Prostate gland (tissue), 2 donors: ENCODE data around the gene TMPRSS15. TPM values are rescaled to one million over a fixed set of nuclear protein-coding genes. Genes with fewer than 3 reads are reported as not detected.

Source experiments
- DNase-seq: peaks from one replicate; pipeline ENCODE4 v3.0.0-alpha.2; 2019; ENCODE audit warnings: low spot score
- H3K27ac ChIP-seq, 2 donors: fragments of 200-600 bp; sonication (generic); 2 replicates each; pipeline ENCODE4 v1.5.1; 2017 to 2019
- H3K27me3 ChIP-seq: fragments of 200-600 bp; sonication (generic); replicated peaks from 2 replicates; pipeline ENCODE4 v1.5.1; 2019; ENCODE audit not compliant: insufficient read depth
- H3K36me3 ChIP-seq, 2 donors: fragments of 200-600 bp; sonication (generic); 1 replicate in 1 of 2; 2 replicates in 1 of 2; pipeline versions ENCODE4 v1.5.1 to v1.8.1; 2017 to 2019
- H3K4me1 ChIP-seq: fragments of 200-600 bp; sonication (generic); replicated peaks from 2 replicates; pipeline ENCODE4 v1.5.1; 2019
- H3K4me3 ChIP-seq, 2 donors: fragments of 200-600 bp; sonication (generic); 2 replicates each; pipeline ENCODE4 v1.5.1; 2017 to 2019
- H3K9me3 ChIP-seq: fragments of 200-600 bp; sonication (generic); 2 replicates; pipeline ENCODE4 v1.5.1; 2017
- POLR2A ChIP-seq: fragments of 450-650 bp; IDR thresholded peaks from one replicate; pipeline ENCODE4 v1.6.1; 2016; ENCODE audit warnings: antibody characterized with exemption, mild to moderate bottlenecking
- POLR2AphosphoS5 ChIP-seq: sonication (generic); formaldehyde crosslinking; IDR thresholded peaks from one replicate; pipeline ENCODE4 v1.6.1; 2017; ENCODE audit warnings: antibody characterized with exemption
- WGBS: methylation state at CpG from one replicate; pipeline ENCODE4 v1.1.5; 2018; 5-methylcytosine and 5-hydroxymethylcytosine counted together
- intact Hi-C: fragments of 100-400 bp; cut with DNase I; formaldehyde crosslinking; loops from one replicate; pipeline ENCODE4 v1.14.2; 2022
- total RNA-seq, 2 donors: library from RNA; depleted of rRNA; stranded (reverse); fragments of >200 nt; gene quantifications; one replicate each; pipeline ENCODE4 v1.1.0, GENCODE V29; 2016
- TF ChIP-seq, protein P1 (sequence below), 4 experiments: fragments of 200-600 bp in 2 of 4; fragments of 450-650 bp in 2 of 4; sonication (generic) in 2 of 4; IDR thresholded peaks; 1 replicate in 3 of 4; 2 replicates in 1 of 4; pipeline ENCODE4 v1.5.1; 2016 to 2019; ENCODE audit warnings: antibody characterized with exemption in 4 of 4, mild to moderate bottlenecking in 2 of 4, moderate library complexity in 2 of 4

TMPRSS15 gene
- total RNA-seq, 2 donors from 2014 or later = 0.34 TPM; not detected in 1

DNA sequence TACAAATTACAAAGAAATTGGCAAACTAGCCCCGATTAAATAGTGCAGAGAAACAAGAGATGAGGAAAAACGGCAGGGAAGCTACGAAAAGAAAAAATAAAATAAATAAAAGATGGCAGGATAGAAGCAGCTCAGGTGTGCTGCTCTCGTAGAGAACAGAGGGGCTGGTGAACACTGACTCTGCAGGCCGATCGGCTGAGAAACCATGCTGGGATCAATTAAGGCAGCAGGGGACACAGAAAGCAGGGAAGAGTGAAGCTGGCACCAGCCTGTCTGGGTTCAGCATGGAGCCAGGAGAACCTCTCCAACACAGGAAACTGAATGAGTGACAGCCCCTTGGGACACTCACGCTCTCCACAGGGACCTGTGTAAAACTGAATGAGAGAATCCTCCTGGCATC, 39.5 kb upstream of the TMPRSS15 start:
- no peaks in the 10 kb centered on the region for H3K9me3 ChIP-seq
- intact Hi-C loops = no loop called here
- H3K27ac ChIP-seq = no peak overlapping the region
- 65% methylated on average over 7 of the region's 7 CpGs for WGBS
- no peak for DNase-seq
- H3K4me1 ChIP-seq = no peaks in the 10 kb centered on the region
- H3K4me3 ChIP-seq = no peak overlapping the region
- no peaks in the 10 kb centered on the region for H3K36me3 ChIP-seq
- TF ChIP-seq, protein P1, sequence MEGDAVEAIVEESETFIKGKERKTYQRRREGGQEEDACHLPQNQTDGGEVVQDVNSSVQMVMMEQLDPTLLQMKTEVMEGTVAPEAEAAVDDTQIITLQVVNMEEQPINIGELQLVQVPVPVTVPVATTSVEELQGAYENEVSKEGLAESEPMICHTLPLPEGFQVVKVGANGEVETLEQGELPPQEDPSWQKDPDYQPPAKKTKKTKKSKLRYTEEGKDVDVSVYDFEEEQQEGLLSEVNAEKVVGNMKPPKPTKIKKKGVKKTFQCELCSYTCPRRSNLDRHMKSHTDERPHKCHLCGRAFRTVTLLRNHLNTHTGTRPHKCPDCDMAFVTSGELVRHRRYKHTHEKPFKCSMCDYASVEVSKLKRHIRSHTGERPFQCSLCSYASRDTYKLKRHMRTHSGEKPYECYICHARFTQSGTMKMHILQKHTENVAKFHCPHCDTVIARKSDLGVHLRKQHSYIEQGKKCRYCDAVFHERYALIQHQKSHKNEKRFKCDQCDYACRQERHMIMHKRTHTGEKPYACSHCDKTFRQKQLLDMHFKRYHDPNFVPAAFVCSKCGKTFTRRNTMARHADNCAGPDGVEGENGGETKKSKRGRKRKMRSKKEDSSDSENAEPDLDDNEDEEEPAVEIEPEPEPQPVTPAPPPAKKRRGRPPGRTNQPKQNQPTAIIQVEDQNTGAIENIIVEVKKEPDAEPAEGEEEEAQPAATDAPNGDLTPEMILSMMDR (IDR thresholded peaks at IDR 0.05) = no peak
- TF ChIP-seq POLR2A (no peak), POLR2AphosphoS5 (no peak)
- no peaks in the 10 kb centered on the region for H3K27me3 ChIP-seq

DNA sequence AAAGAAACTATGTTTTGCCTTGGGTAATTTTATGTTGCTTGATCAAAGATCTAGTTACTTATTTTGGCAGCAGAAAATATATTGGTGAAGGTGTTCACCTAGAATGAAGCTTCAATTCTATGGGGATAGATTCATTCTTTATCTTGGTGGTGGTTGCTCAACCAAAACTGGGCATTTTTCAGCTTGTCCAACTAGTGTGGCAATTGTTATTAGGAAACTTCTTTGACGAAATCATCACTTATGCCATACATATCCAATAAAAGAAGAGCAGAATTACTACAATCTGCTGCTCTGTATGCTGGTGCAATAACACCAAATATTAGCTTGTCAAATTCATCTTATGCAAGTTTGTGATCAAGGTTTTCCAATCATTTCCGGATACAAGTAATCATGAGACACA, 26.8 kb upstream of the TMPRSS15 start:
- H3K4me3 ChIP-seq = no peak overlapping the region
- TF ChIP-seq, protein P1 (IDR thresholded peaks at IDR 0.05) = no peak
- no peak for TF ChIP-seq POLR2A
- TF ChIP-seq POLR2AphosphoS5 = no peak
- H3K36me3 ChIP-seq = no peaks in the 10 kb centered on the region
- H3K9me3 ChIP-seq = no peaks in the 10 kb centered on the region
- intact Hi-C loops = no loop called here
- H3K4me1 ChIP-seq = no peaks in the 10 kb centered on the region
- DNase-seq = no peak
- H3K27ac ChIP-seq = no peak overlapping the region
- WGBS = 81% methylated on average over 2 of the region's 2 CpGs
- no peaks in the 10 kb centered on the region for H3K27me3 ChIP-seq

DNA sequence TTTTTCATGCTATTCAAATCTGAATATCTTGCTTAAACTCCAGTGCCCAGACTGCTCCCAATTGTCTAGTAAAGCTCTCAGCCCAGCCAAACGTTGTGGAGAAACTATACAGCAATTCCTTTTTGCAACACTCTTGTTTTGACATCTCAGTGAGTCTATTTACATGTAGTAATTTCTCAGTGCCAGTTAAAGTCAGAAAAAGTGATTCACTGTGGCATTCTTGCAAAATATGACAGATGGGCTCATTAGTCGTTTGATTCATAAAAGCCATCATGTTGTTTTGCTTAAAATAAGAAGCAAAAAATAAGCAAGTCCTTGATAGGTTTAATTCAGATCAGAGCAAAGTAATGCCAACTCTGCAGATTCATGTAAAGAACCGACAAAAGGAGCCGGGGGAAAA, 20.7 kb upstream of the TMPRSS15 start:
- Histone ChIP-seq H3K27ac (no peak overlapping the region), H3K36me3 (no peaks in the 10 kb centered on the region), H3K4me3 (no peak overlapping the region), H3K9me3 (no peaks in the 10 kb centered on the region), H3K27me3 (no peaks in the 10 kb centered on the region), H3K4me1 (no peaks in the 10 kb centered on the region)
- no peak for DNase-seq
- WGBS = 28% methylated on average over 4 of the region's 4 CpGs
- intact Hi-C loops = no loop called here
- TF ChIP-seq POLR2AphosphoS5 (no peak), POLR2A (no peak)
- TF ChIP-seq, protein P1 (IDR thresholded peaks at IDR 0.05) = no peak

GRCh38 chr21:18417141-18417790, 13.7 kb upstream of the TMPRSS15 start:
- H3K27ac ChIP-seq = no peak overlapping the region
- H3K4me3 ChIP-seq = no peak overlapping the region
- no peaks in the 10 kb centered on the region for H3K4me1 ChIP-seq
- H3K27me3 ChIP-seq = no peaks in the 10 kb centered on the region
- no peaks in the 10 kb centered on the region for H3K9me3 ChIP-seq
- no peaks in the 10 kb centered on the region for H3K36me3 ChIP-seq
- no peak for DNase-seq
- 51% methylated on average over 3 of the region's 3 CpGs for WGBS
- TF ChIP-seq POLR2A (no peak), POLR2AphosphoS5 (no peak)
- TF ChIP-seq, protein P1 (IDR thresholded peaks at IDR 0.05) = no peak
- intact Hi-C loops = no loop called here

DNA sequence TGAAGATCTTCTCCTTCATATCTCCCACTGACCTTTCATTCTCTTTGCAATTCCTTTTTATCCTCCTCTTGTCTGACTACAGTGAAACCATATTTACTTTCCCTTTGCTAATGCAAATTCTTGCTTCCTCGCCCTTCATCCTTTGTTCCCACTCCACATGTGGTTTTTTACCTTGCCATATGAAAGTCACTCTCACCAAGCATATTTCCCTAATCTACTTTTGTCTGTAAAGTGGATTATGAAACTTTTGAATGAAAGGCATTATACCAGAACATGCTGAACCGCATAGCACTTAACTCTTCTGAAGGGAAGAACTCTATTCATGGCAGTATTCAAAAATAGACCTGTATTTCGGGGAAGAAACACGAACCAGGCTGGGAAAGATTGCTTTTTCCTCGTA, 8.0 kb upstream of the TMPRSS15 start:
- TF ChIP-seq POLR2A = no peak
- TF ChIP-seq, protein P1 (IDR thresholded peaks at IDR 0.05) = no peak
- TF ChIP-seq POLR2AphosphoS5 = no peak
- Histone ChIP-seq H3K4me1 (no peaks in the 10 kb centered on the region), H3K36me3 (no peaks in the 10 kb centered on the region), H3K4me3 (no peak overlapping the region), H3K27ac (no peak overlapping the region), H3K27me3 (no peaks in the 10 kb centered on the region), H3K9me3 (no peaks in the 10 kb centered on the region)
- intact Hi-C loops = no loop called here
- 28% methylated on average over 5 of the region's 5 CpGs for WGBS
- DNase-seq = no peak
